GM19397 (cell line): ENCODE measurements around the gene NSUN7.
"Not testable (repeated sequence)": the region's sequence is repeated elsewhere in the genome, so short reads cannot be mapped to it uniquely, and the experiment has no call there.

Experiments
- ATAC-seq: cut with Tn5 transposase; IDR thresholded peaks from one replicate; pipeline ENCODE4 v1.9.1; 2021; ENCODE audit warnings: mild to moderate bottlenecking, moderate library complexity; ENCODE audit not compliant: unreplicated experiment

The NSUN7 gene

DNA sequence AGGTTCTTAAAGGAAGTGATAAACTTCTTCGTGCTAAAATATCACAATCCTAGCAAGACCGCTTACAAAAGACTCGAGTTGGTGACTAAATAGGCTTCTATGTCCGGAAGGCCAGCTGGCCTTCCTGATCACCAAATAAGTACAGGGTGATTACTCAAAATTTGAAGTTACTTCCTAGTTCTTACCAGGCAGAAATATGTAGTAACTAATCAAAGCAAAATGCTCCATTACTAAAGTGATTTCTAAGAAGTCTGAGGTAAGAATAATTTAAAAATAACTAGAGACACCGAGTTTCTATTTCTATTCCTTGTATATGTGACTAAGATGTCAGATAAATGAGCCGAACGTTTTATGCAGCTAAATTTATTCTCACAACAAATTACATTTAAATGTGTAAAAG lies 62.2 kb downstream of the NSUN7 start:
- no peak for ATAC-seq

DNA sequence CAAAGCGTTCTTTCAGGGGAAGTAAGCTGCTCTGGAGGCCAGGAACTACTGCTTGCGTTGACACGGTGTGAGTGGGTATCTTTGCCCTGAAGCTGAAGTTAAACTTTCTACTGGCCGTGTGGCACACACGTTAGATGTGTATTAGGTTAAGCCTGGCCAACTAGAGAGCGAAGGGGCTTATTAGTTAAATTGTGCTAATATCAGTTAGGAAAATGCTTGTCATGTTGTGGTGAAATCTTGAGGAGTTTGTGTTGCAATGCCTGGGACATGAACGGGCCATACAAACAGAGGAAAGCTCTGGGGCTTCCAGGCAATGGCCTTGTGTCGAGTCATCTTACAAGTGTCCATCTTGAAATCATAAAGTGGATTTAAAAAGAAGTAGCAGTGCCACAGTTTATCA lies 62.6 kb downstream of the NSUN7 start:
- ATAC-seq, result no peak

DNA sequence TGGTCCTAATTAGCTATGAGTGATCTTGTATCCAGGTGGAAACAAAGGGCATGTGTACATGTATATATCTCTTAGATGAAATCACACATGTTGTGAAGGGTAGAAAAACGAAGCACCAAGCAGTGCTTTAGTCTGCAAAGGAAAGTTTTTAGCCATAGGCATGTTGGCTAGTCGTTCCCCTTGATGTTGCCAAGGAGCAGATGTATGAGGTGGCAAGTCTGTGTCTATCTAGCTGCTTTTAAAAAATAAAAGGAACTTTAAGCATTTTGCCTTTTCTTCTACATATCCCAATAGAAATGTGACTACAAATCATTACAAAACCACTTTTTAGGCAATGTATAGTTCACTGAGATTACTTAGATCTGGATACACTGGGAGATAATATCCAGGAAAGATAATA lies 63.1 kb downstream of the NSUN7 start:
- ATAC-seq, result no peak

DNA sequence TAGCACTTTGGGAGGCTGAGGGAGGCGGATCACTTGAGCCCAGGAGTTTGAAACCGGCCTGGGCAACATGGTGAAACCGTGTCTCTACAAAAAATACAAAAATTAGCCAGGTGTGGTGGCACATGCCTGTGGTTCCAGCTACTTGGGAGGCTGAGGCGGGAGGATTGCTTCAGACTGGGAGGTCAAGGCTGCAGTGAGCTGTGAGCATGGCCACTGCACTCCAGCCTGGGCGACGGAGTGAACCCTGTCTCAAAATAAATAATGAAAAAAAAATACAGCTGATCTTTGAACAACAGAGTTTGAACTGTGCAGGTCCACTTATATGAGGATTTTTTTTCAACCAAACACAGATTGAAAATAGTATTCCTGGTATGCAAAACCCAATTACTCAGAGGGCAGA lies 67.4 kb downstream of the NSUN7 start:
- ATAC-seq, result not testable (repeated sequence)

DNA sequence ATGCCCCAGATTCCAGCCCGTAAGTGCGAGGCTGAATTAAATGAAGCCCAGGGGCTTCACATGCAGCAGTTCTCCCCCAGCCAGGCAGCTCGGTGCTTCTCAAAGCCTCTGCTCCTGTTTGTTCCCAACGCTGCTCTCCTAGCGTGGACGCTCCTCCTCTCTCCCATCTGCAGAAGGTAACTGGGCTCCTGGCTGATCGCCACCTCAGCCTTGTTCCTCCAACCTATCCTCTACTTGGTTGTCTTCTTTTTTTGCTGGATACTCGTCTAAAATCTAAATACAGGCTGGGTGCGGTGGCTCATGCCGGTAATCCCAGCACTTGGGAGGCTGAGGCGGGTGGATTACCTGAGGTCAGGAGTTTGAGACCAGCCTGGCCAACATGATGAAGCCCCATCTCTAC lies 70.3 kb downstream of the NSUN7 start:
- no peak for ATAC-seq

DNA sequence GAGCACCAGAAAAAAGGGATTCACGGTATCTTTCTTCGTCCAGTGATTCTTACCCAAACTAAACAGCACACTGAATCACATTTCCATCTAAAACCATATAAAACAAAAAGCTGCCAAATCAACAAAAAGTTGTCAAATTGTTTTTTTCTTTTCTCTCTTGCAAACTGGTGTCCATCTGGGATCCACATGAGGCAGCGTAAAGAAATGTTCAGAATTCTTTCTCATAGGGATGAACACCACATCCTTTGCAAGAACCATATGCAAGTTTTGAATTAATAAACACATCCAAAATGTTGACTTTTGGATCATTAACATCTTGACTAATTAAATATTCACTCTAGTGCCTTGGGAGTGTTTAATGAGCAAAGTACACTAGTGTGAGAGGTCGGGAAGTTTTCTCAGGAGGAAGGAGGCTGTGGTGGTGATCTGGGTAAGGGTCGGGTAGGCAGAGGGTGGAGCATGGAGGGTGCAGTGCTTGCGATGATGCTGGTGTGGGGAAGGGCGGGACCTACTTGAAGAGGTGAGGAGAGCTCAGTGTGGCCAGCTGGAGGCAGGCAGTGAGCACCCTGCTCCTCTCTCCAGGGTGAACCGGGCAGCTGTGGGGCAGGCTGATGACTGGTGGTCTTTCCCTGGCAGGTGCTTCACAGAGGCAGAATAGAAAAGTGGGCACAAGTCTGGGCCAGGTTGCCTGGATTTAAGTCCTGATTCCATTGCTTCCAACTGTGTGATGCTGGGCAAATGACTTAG lies 72.8 kb downstream of the NSUN7 start:
- ATAC-seq, result no peak

DNA sequence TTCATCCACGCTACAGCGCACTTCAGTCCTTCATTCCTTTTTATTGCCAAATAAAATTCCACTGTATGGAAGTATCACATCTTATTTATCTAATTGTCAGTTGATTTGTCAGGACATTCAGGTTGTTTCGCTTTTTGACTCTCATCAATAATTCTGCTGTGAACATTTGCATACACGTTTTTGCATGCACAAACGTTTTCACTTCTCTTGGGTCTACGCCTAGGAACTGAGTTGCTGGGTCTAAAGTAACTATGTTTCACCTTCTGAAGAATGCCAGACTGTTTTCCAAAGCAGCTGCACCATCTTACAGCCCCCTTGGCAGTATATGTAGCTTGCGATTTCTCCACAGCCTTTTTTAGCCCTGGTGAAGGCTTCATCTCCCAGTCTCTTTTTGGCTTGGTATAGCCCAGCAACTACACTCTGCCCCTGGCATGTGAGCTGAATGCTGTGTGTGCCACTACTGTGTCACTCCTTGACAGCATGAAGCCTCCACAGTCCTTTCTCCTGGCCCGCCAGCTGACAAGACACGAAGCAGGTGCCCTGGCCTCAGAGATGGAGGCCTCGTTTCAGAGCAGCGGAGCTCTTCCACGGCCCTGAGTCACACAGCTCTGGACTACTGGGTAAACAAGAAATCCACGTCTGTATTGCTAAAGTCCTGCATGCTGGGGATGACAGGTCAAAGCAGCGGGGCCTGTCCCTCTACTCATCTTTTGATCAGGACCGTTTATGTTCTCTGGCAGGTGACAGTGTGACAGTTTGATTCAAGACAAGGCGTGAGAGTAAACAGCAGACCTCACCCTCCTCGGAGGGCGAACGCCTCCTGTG lies 75.5 kb downstream of the NSUN7 start:
- no peak for ATAC-seq

DNA sequence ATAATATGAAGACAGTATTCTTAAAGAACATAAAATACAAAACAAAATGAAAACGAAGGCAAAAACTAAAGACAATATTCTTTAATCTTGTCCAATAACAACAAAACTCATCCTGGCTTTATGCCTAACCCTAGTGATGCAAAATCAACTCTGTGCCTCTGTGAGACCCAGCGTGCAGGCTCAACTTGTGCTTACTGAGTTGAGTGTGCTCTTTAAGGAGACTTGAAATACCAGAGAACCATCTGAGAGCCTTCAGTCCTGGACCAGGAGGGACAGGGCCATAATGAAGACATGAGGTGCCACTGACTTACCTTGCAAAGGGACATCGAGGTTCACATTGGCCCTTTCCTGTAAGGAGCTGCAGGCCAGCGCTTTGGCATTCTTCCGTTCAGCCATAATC lies 77.1 kb downstream of the NSUN7 start:
- no peak for ATAC-seq

DNA sequence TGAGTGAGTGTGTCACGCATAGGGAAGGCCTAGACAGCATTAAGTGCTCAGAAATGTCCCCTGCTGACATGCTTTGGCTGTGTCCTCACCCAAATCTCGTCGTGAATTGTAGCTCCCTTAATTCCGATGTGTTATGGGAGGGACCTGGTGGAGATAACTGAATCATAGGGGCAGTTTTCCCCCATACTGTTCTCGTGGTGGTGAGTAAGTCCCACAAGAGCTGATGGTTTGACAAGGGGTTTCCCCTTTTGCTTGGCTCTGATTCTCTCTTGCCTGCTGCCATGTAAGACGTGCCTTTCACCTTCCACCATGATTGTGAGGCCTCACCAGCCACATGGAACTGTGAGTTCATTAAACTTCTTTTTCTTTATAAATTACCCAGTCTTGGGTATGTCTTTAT lies 78.0 kb downstream of the NSUN7 start:
- no peak for ATAC-seq

DNA sequence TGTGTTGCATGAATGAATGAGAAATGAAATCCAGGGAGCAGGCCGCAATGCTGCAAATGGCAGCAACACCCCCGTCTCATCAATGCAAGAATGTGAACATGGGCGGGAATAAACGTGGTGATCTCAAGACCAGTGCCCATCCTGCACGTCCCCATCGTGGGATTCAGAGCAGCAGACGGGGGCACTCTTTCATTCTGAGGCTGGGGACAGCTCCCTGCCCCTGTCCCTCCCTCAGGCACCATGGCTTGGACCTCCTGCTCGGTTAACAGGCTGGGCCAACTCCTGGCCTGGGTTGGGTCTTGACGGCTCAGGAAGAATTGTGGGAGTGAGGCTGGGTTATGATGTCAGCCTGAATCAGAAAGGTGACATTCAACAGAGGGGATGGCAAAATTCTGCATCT lies 78.9 kb downstream of the NSUN7 start:
- ATAC-seq, result no peak

DNA sequence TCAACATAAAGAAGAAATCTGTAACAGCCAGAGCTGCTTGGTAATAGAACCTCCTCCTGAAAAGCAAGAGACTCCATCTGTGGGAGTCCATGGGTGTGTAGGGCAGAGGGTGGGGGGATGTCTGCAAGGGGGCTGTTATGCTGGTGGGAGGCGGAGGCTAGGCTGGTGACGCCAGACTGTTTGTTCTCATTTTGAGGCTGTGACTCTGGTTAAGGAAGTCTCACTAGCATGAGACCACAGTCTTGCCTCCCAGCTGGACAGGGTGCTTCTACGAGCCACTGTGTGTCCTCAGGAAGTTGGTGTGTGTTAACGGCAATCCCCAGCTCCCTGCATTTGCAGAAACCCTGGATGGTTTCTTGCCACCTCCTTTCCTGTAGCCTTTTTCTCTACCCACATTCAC lies 79.8 kb downstream of the NSUN7 start:
- ATAC-seq, result no peak

DNA sequence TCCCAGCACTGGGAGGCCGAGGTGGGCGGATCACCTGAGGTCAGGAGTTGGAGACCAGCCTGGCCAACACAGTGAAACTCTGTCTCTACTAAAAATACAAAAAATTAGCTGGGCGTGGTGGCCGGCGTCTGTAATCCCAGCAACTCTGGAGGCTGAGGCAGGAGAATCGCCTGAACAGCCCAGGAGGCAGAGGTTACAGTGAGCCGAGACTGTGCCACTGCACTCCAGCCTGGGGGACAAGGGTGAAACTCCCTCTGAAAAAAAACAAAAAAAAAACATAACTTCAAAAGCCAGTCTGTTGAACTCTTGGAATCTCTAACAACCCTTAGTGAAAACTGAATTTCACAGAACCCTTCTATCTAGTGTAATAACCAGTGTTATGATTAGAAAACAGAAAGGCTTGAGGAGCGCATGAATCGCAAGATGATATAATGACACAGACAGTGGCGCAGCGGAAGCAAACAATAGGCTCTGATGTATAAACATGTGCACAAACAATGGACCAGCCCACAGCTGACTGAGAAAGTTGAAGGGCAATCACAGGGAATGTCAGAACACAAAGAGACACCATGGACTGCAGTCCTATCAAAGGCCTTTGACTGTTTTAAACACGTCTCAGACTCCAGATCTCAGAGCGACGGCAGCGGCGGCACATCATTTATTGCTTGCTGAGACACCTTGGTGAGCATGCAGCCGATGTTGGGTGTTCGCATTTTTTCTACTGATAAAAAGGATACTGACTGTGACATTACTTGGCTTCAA lies 81.6 kb downstream of the NSUN7 start:
- ATAC-seq, result no peak

DNA sequence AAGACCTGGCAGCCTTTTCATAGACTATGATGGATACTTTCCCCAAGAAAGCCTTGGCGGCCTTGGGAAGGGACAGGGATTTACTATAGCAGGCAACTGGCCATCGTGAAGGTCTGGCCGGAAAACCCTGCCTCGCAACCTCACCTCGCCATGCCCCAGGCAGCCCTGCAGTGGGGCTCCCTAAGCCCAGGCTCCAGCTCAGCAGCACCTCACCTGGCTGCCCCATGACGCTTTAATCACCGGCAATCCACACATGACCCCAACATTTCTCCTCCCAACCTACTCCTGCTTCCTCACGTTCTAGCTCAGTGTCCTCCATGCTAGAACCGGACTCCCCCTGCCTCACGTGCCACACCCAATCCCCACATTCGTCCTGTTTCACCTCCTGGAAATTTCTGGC lies 82.4 kb downstream of the NSUN7 start:
- no peak for ATAC-seq

DNA sequence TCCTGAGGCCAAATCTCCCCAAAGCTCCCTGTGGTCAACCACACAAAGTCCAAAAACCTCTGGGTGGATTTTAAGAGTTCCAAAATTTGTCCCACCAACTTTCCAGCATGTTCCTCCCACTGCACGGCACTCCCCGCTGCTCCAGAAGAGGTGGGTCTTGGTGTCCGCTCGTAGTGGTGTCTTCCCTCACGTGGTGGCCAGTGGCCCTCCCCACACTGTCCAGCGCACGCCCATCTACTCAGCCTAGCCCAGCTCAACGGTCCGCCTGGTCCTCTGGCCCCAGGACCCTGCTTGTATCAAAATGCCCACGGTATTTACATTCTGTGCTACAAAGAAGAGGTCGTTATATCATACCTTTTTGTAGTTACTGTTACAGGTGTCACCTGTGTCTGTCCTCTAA lies 83.5 kb downstream of the NSUN7 start:
- no peak for ATAC-seq

DNA sequence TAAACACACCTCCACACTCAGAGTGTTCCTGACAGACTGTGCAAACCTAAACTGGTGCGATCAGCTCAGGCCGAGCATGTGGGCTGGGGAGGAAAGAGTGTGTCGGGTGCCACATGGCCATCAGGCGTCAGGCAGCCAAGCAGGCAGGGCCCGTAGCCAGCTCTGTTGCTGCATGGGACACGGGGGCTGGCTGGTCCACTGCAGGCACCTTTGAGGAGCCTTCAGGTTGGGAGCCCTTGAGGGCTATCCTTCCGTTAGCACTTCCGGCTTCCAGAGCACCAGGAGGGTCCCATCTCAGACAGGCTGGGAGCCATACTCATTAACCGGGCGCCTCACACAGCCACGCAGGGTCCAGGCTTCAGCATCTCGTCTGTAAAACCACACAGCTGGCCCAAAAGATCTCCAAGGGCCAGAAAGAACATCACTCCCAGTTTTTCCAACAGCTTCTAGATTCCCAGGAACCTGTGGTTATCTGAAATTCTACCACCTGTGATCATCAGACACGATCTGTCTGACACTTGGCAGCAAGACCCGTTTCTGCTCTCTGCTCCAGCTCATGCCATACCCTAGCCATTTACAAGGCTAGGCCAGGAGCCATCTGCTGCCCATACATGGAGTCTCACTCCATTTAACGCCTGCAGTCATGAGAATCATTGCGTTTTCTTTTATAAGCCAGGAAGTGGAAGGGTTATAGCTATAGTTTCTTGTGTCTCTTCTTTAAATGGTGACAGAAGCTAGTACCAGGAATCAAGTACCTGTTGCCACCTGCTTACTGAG lies 87.5 kb downstream of the NSUN7 start:
- ATAC-seq, result no peak

DNA sequence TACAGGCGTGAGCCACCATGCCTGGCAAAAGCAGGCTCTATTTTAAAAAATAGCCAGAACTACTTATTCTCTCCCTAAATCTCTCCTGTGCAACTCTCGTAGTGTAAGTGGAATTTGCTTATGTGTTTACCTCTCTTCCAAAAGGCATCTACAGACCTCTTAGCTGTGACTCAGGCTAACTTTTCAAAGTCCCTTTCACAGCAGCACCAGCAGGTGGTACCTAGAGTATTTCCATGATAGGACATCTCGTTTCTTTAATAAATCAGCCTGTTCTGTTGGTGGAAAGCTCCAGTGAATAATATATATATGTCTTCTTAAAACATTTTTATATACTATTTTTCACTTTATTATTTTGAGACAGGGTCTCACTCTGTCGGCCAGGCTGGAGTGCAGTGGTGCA lies 89.0 kb downstream of the NSUN7 start:
- ATAC-seq, result no peak

DNA sequence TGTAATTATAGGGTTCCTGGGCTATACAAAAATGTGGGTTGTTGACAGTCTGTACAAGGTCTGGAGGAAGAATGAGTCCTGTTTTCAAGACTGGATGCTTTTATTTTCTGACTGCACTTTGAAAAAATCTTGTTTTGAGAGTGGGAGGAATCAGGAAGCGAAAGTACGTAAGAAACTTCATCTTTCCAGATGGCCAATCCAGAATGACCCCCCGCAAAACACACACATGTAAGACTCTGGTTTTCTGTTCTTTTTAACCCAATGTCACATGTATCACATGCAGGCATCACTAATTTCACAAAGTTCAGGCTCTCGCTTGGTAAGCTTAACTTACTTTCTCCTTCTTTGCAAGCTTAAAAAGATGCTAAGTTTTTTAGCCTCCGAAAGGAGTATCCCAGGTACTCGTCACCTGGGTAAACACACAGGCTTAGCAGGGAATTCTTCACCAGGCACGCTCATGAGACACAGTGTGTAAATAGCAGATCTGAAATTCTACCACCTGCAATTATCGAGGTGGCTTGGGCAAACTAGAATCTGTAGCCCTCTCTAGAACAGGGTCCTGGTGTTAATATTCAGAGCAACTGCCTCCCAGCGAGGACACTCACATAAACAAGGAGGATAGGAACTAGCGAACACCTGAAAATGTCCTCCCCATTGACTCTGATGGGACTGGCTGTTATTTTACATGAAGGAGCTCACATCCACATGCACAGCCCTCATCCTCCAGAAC lies 90.7 kb downstream of the NSUN7 start:
- ATAC-seq, result peak; percentile 19

DNA sequence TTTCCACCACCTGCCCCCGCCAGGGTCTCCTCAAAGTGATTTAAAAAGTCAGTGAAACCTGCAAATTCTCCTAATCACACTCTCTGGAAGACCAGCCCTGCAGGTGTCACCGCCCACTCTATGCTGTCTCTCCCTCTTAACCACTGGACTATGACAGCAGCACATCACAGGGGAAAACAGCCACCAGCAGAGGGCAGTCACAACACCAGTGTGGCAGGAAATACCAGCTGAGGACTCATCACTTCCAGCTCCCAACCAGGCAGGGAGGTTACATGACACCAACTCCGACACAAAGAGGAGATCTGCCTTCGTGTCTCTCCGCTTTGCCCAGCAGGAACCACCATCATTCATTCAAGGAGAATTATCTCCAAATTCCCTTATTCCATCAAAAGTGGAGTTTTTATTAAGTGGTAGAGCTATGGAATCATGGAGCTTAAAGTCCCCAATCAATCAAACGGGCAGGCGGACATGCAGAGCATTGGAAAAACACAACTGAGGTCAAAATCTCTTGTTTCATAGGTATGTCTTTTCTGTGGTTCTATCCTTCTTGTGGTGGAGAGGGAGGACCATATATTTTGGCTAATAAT lies 91.3 kb downstream of the NSUN7 start:
- ATAC-seq, result peak; percentile 51

DNA sequence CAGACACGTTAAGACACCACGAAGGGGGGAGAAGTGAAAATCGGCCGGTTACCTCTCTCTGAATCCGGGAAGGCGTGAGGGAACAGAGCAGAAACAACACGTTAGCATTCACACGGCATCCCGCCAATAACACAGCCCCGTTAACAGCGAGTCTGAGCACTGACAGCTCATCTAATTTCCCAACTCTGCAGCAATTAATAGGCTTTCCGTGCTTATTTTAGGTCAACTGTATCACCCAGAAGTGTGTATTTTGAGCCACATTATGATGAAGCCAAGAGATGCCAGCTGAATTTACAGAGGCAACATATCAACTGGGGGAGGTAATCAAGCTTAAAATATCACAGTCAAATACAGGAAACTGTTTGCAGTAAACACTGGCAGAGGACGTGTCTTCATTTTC lies 92.6 kb downstream of the NSUN7 start:
- ATAC-seq, result no peak
